NCI-H2227 treated with DMSO at 0.1 percent for 48 hours (cell line): ENCODE results near the gene SLC16A13.
A peak's percentile ranks its signal among the peaks of the same experiment; 100 is the strongest.
"Not testable (repeated sequence)": the region's sequence is repeated elsewhere in the genome, so short reads cannot be mapped to it uniquely, and the experiment has no call there.

Experiments
- DNase-seq: peaks from one replicate; lab custom pipeline; 2025; lab: John Stamatoyannopoulos, UW

Gene SLC16A13, protein sequence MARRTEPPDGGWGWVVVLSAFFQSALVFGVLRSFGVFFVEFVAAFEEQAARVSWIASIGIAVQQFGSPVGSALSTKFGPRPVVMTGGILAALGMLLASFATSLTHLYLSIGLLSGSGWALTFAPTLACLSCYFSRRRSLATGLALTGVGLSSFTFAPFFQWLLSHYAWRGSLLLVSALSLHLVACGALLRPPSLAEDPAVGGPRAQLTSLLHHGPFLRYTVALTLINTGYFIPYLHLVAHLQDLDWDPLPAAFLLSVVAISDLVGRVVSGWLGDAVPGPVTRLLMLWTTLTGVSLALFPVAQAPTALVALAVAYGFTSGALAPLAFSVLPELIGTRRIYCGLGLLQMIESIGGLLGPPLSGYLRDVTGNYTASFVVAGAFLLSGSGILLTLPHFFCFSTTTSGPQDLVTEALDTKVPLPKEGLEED

GRCh38 chr17:7035591-7036368, at the start of gene SLC16A13:
TSS of gene SLC16A13 (plus strand) at chr17:7036015. CDS start at chr17:7036383, 368 bp downstream.
- peak; percentile 82 for DNase-seq

GRCh38 chr17:6986676-6987075, 49.1 kb upstream of the SLC16A13 start:
- DNase-seq, result no peak

- no peak for DNase-seq
Observed at GRCh38 chr17:6989779-6990178, 46.0 kb upstream of the SLC16A13 start.

GRCh38 chr17:6993613-6994056, 42.2 kb upstream of the SLC16A13 start:
- DNase-seq, result not testable (repeated sequence)

DNA sequence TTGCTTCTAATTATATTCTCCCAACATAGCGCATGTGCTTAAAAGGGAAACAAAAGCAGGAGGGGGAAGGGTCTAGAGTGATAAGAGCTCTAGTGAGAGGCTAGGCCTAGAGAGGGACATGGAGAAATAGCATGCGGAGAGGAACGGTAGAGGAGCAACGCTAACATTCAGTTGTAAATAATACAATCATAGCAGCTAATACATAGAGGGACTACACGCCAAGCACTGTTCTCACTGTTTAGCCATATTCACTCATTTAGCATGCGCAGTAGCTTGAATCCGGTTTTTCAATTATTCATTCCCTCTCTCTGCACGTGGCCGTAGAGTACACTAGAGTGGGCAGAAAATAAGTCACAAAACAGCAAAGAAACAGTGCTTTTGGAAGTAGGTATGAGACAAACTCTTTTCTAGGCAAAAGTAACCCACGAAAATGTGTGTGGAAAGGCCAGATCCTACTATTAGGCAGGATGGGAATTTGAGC, 41.7 kb upstream of the SLC16A13 start:
- DNase-seq, result no peak

DNA sequence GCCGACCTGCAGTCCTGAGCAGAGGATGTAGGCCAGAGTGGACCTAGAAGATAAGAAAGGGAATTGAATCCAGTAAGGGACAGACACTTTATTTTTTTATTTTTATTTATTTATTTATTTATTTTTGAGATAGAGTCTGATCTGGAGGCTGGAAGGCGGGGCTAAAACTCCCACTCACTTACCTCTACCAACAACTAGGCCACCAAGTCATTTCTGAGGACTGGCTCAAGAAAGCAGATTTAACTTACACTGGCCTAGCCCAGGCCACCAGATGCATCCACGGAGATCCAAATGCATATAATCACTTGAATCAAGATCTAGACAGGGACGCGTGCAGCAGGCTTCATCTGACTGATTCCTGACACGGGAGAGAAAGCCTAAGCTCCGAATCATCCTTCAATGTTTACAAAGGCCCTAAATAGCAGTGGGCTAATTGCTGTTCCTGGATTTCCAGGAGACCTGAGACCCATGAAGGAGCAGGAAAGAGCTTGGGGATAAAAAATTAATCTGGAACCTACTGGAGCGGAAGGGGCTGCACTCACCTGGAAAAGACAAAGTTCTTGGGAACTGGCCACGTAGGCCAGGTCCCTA, 41.1 kb upstream of the SLC16A13 start:
- no peak for DNase-seq

- no peak for DNase-seq
Observed at GRCh38 chr17:6995500-6996255, 40.1 kb upstream of the SLC16A13 start, which contains the start of gene ALOX12. TSS of gene ALOX12 (plus strand) at chr17:6996049. CDS start at chr17:6996118, 69 bp downstream.

DNA sequence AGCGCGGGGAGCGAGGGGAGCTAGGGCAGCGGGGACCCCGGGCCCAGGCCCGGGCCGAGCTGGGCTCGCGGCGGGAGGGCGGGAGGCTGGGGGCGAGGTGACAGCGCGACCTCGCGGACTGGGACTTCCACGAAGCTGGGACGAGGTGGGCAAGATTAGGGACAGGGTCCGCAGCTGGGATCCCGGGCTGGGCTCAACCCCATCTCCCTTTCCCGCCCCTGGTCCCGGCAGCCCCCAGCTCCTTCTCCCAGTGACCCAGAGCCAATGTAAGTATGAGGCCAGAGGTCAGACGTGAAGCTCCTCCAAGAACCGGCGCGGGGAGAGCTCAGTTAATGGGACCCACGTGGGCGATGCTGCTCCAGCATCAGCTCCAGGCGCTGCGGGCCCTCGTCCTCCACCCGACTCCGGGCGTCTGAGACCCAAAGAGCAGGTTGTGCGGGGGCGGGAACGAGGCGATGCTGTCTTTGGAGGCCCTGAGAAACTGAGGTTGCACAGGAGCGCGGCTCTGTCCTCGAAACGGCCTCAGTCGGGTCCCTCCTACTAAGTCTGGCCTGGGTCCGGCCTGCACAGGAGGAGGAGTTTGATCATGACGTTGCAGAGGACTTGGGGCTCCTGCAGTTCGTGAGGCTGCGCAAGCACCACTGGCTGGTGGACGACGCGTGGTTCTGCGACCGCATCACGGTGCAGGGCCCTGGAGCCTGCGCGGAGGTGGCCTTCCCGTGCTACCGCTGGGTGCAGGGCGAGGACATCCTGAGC, 39.4 kb upstream of the SLC16A13 start:
- no peak for DNase-seq

- DNase-seq, result no peak
Observed at GRCh38 chr17:6997171-6997570, 38.6 kb upstream of the SLC16A13 start.

GRCh38 chr17:6998855-6999508, 36.8 kb upstream of the SLC16A13 start:
- no peak for DNase-seq

DNA sequence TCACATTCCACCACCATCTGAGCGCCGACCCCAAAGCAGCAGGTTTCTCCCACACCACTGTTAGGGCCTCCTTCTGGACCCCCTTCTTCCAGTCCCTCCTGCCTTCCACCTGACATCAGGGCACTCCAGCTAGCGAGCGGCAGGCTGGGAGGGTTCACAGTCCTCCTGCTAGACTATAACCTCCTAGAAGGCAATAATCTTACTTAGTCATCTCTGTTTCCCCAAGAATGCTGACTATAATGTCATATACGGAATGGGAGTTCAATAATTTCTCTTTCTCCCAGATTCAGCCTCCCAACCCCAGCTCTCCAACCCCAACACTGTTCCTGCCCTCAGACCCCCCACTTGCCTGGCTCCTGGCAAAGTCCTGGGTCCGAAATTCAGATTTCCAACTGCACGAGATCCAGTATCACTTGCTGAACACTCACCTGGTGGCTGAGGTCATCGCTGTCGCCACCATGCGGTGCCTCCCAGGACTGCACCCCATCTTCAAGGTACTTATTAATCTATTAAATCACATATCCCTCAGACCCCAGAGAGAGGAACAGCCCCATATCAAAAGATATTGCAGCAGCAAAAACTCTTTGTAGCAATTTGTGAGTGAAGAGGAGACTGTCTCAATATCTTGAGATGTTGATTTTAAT, 34.4 kb upstream of the SLC16A13 start:
- DNase-seq, result no peak

- no peak for DNase-seq
Observed at GRCh38 chr17:7002288-7003047, 33.3 kb upstream of the SLC16A13 start.

GRCh38 chr17:7003745-7004144, 32.1 kb upstream of the SLC16A13 start:
- DNase-seq, result no peak

DNA sequence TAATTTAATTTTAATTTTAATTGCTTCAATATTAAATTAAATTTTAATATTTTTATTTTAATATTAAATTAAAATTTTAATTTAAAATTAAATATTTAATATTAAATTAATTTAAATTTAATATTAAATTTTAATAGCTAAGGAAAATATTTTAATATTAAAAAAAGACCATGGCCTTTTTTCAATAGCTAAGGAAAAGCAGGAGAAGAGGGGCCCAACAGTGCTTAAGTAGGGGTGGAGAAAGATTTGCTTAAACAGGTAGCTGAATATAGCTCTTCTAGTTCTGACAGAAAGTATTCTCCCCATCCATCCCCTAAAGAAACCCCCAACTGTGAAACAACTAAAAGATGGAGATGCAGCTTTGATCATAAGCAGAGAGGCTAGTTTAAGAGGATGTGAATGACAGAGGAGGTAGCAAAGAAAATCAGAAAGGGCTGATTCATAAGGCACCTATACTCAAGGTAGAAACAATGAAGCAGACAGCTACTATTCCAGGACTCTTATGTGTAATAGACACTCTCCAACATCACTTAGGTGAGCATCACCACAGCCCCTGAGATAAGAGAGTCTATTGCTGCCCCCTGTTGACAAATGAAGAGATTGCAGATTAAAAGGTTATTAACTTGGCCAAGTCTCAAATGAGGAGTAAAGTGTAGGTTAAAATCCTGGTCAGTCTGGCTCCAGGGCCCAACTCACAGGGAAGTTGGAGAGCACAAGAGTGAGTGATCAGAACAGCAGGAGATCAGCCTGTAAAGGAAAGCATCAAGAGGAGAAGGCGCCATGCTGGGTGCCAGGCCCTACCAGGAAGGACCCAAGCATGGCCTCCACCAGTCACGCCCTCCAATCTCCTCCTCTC, 31.2 kb upstream of the SLC16A13 start:
- peak; percentile 76 for DNase-seq

GRCh38 chr17:7005716-7006115, 30.1 kb upstream of the SLC16A13 start:
- no peak for DNase-seq

DNA sequence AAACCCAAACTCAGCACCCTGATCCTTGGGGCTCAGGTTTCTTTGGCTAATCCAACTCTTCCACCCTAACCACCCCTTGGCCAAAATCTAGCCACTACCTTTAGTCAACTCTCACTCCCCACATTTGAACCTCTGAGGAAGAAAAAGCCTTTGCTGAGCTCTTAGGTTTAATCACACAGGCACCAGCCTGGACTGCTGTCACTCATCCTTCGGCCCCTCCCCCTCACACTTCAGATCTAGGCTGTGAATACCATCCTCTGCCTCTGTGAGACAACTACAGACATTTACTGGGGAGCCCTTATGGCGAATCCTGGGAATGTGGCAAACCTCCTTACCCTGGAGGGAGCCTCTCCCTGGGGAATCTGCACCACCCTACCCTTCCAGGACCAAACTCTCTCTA, 28.7 kb upstream of the SLC16A13 start:
- DNase-seq, result no peak

GRCh38 chr17:7010523-7010922, 25.3 kb upstream of the SLC16A13 start:
- no peak for DNase-seq

DNA sequence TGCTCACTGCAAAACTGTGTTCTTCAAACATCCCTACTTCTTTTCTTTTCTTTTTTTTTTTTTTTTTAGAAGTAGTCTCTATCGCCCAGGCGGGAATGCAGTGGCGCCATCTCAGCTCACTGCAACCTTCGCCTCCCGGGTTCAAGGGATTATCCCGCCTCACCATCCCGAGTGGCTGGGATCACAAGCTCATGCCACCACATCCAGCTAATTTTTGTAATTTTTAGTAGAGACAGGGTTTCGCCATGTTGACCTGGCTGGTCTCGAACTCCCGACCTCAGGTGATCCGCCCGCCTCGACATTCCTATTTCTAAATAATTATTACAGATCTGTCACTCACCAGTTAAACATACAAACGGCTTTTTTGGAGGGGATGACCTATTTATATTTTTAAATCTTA, 24.4 kb upstream of the SLC16A13 start:
- no peak for DNase-seq
